Posterior cingulate gyrus (tissue), 11 donors: ENCODE data around the gene TSSC4.

Experiments
- DNase-seq, 10 donors: peaks; one replicate each; pipeline versions ENCODE4 v3.0.0 to v3.0.0-alpha.2; 2020 to 2021; ENCODE audit warnings: mixed read lengths in 3 of 10
- intact Hi-C: fragments of 100-400 bp; cut with DNase I; formaldehyde crosslinking; loops from one replicate; pipeline ENCODE4 v1.15.1; 2023

The TSSC4 gene

GRCh38 chr11:2368178-2368850 is 32.2 kb upstream of the TSSC4 start:
- intact Hi-C loops: no loop called here
- peak in 2 of 10 donors; percentile 62 for DNase-seq

DNA sequence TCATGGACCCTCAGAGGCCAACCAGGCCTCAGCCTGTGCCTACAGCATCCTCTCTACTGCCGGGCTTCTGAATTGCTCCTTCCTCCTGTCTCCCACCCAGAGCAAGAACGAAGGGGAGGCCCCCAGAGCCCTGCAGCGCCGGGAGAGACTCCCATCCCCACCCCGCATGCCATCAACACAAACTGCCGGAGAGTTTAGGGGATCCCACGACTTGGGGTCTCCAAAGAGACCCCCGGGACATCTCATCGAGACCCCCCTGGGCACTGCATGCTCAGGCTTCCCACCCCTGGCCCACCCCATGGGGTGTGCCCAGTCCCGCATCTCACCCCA is 31.7 kb upstream of the TSSC4 start:
- intact Hi-C loops: no loop called here
- DNase-seq: peak in 1 of 10 donors; percentile 33

GRCh38 chr11:2369320-2369719 is 31.2 kb upstream of the TSSC4 start:
- intact Hi-C loops: no loop called here
- DNase-seq: peak in 2 of 10 donors; percentile 66 to 78

GRCh38 chr11:2369896-2370295 is 30.7 kb upstream of the TSSC4 start:
- intact Hi-C loops: loop anchor here (5.0 kb wide), 1 partner anchor 53 kb away; no protein-coding TSS in a partner anchor

GRCh38 chr11:2374456-2375201 is 25.9 kb upstream of the TSSC4 start:
- intact Hi-C loops: loop anchor here (5.0 kb wide), 1 partner anchor 57 kb away; no protein-coding TSS in a partner anchor
- DNase-seq: peak in 4 of 10 donors; percentile 17 to 64 (median 48)

More at GRCh38 chr11:2369896-2370295, 30.7 kb upstream of the TSSC4 start:
- peak in 2 of 10 donors; percentile 52 to 73 for DNase-seq

GRCh38 chr11:2375341-2375853 is 25.2 kb upstream of the TSSC4 start:
- intact Hi-C loops: no loop called here
- DNase-seq: peak in 5 of 10 donors; percentile 11 to 59 (median 39)

DNA sequence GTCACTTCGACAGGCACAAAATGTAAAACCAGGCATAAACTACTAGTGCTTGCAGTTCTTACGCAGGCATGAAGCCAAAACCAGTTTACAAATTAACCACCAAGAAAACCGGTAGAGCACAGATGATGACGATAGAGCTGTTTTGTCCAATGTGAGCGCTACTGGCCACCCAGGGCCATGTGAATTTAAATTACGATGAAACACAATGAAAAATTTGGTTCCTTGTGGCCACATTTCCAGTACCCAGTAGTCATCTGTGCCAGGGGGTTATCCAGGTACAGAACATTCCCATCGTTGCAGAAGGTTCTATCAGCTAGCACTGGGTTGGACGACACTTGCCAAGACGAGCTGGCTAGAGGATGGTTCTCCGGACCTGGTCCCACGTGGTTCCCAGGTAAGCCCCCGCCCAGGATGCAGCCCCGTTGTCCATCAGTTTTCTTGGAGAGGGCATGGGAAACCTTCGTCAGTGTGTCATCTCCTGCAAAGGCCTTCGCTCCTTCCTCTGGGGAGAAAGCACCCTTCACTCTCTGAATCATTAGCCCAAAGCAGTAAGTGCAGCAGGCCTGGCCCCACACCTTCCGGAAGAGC is 24.5 kb upstream of the TSSC4 start:
- peak in 3 of 10 donors; percentile 1 to 72 (median 21) for DNase-seq
- intact Hi-C loops: no loop called here

DNA sequence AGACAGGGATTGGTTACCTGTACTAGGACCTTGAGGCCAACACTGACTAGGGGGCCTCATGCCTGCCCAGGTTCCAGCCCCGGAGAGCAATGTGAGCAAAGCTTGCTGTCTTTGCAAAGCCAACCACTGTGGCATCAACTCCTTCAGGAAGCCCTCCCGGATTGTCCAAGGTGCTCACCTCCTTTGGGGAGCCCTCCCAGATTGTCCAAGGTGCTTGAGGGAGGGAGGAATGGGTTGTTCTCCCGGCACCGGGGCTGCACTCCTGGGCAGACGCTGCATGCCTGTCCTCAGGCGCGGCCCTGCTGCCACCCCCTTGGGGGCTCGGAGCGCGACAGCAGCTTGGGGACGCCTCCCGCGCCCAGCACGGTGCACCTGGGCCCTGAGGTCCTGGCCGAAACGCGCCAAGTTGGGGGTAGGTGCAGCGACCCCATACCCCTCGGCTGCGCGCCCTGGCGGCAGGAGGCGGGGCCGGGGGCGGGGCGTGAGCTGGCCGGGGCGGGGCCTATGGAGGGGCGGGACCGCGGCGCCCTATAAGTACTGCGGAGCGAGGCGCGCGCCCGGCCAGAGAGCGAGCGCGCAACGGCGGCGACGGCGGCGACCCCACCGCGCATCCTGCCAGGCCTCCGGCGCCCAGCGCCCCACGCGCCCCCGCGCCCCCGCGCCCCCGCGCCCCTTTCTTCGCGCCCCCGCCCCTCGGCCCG is 23.6 kb upstream of the TSSC4 start, which contains the start of gene CD81:
CD81 (plus strand) TSS at position 560 of the 701 bp plus-strand sequence. CDS start 240 bp downstream, outside the sequence.
- intact Hi-C loops: no loop called here
- peak; percentile 49 to 96 (median 70) for DNase-seq

DNA sequence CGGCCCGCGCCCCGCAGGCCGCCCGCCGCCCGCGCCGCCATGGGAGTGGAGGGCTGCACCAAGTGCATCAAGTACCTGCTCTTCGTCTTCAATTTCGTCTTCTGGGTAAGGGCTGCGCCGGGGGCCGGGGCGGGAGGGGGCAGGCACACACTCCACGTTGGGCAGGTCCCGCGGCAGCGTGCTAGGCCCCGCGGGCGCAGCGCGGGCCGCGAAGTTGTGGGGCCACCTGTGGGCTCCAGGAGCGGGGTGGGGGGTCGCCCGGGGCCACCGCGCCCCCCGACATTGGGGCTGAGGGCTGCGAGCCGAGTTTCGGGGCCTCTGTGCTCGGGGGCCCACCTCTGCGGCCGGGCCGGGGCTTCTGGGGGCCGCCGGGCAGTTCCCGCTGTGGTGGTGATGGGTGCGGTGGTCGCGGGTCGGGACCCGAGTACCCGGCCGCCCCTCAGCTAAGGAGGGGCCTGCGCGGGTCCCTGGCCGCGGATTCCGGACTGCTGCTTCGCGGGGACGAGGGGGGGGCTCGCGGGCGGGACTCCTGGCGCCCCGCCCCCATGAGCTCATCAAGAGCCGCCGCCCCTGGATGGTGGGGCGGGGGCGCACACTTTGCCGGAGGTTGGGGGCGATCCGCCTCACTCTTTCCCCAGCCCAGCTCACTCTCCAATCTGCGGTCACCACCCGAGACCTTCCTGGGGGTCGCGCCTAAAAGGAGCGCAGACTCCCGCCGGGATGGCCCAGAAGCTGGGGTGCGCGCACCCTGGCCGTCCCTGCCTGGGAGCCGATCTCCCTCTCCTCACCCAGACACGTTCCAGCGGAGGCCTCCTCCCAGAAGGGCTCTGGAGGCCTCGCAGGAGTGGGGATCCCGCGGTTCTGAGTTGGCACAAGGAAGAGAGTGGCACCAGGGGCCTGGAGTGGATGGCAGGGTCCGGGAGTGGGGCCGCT is 22.8 kb upstream of the TSSC4 start:
- intact Hi-C loops: no loop called here
- peak in 9 of 10 donors; percentile 12 to 91 (median 62) for DNase-seq

- intact Hi-C loops: no loop called here
- DNase-seq: peak in 1 of 10 donors; percentile 71
Measured at GRCh38 chr11:2378527-2379210, 21.9 kb upstream of the TSSC4 start.

DNA sequence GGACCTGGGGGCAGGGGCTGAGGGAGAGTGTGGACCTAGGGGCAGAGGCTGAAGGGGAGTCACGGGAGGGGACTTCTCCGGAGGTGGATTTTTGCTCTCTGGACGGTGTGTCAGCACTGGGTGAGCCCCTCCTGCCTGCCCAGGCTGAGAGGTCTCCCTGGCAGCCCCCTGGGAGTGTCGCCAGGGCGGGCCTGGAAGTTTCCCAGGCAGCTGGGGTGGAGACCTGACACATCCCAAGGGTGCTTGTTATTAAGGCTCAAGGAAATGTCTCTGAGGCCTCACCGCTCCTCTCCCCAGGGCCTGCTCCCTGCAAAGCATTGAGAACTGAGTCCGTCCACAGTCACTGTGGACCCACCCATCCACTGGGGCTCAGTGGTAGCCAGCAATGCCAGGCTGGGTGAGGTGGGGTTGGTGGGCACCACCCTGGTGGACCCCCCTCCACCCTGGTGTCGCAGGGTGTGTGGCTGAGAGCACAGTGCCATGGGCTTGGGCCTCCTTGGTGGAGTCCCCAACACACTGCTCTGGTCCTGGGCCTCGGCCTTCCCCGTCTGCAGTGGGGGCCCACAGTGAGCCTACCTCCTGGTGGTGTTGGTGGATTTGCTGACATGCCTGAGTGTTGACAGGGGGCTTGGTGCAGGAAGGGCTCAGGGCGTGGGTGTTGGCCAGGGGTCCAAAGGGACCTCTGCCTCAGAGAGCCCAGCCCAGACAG is 20.9 kb upstream of the TSSC4 start:
- intact Hi-C loops: no loop called here
- peak in 1 of 10 donors; percentile 65 for DNase-seq

DNA sequence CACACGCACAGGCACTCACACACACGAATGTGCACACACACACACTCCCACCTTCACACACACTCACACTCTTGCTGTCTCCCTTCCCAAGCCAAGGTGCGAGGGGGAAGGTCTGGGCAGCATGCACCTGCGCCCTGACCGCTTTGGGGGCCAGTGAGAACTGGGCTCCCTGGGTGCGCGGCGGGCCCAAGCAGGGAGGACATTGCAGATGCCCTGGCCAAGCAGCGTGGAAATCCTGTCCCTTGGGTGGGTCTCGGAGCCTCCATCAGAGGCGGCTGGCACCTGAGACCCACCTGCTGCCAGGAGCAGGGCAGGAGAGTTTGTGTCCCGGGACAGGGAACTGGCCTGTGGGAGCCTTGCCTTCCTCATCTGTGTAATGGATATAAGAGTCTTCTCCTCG is 20.2 kb upstream of the TSSC4 start:
- DNase-seq: peak in 1 of 10 donors; percentile 61
- intact Hi-C loops: no loop called here

GRCh38 chr11:2380807-2381350 is 19.7 kb upstream of the TSSC4 start:
- DNase-seq: peak in 7 of 10 donors; percentile 37 to 92 (median 64)

DNA sequence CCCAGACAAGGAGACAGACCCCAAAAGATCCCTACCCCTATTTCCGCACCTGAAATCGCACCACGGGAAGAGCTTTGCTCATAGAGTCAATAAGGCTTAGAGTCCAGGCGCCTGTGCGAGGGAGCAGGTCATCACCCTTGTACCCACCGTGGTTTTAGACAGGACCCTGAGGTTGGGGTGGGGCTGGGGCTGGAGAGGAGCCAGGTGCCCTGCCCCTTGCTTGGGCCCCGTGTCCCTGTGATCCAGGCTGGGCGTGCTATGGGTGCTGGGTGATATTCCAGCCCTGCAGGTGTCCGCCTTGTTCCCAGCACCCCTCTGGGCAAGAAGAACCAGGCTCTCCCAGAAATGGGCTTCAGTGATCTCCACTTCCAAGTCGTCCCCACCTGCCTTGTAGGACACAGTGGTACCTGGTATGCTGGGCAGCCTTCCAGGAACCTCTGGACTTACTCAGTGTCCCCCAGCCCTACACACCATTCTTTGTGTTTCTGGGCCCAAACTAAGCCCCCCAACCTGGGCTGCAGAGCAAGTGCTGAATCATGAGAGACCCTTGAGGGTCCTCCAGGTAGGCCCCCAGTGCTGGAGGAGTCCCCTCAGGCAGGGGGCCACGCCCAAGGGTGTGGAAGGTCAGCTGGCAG is 18.9 kb upstream of the TSSC4 start:
- intact Hi-C loops: no loop called here
- DNase-seq: no peak

More at GRCh38 chr11:2380807-2381350, 19.7 kb upstream of the TSSC4 start:
- intact Hi-C loops: no loop called here

- no peak for DNase-seq
- intact Hi-C loops: no loop called here
Measured at GRCh38 chr11:2382129-2382517, 18.4 kb upstream of the TSSC4 start.

DNA sequence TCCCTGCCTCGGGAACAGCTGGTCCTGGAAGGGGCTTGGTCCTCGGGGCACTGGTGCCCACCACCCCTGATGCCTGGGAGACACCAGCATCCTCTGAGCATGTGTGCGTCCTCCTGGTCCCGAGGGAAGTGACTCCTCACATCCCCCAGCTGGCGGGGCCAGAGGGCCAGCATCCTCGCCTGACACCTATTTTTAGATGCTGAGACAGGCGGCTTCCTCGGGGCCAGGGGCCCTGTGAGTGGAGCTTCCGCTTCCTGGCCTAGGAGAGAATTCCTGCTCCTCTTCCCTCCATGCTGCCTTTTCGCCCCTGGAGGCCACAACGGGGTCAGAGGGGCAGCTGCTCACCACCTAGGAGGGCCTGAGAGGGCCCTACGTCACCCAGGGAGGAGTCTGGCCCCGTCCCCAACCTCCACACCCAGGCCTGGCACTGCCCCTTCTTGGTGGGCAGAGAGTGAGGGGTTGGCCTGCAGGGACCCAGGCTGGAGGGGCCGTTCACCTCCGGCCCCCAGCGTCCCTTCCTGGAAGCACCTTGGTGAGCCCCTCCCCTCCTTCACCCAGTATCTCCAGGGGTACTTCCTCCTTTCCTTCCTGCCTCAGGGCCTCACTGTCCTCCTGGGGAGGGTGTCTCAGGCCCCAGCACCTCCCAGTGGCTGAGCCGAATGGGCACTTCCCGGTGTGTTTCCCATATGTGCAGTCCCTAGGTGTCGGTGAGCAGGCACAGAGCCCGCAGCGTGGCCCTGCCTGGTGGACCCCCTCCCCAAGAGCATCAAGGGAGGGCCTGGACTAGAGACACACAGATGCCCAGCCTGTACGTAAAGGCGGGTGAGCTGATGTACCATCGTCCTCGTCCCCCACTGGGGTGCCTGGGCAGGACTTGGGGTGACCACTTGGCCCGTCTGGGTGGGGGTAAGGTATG is 17.4 kb upstream of the TSSC4 start:
- intact Hi-C loops: no loop called here
- DNase-seq: peak in 1 of 10 donors; percentile 40
